Effector memory CD8-positive, alpha-beta T cell (primary cell): ENCODE measurements around the gene TMEM185A.
"Not testable (repeated sequence)": the region's sequence is repeated elsewhere in the genome, so short reads cannot be mapped to it uniquely, and the experiment has no call there.

Experiments used
- ATAC-seq: fragments of 150-1000 bp; cut with Tn5 transposase; replicated peaks from 2 replicates; pipeline ENCODE4 v1.10.0; 2021; ENCODE audit warnings: mild to moderate bottlenecking, moderate library complexity
- DNase-seq, 3 experiments: peaks; one replicate each; pipeline ENCODE4 v3.0.0; 2021
- H3K27ac Mint-ChIP-seq, 2 donors: one replicate each; pipeline ENCODE4 v1.8.0; 2022; ENCODE audit warnings: mild to moderate bottlenecking in 2 of 2, mixed read lengths in 2 of 2, moderate library complexity in 2 of 2
- H3K27me3 Mint-ChIP-seq, 2 donors: one replicate each; pipeline ENCODE4 v1.8.0; 2022; ENCODE audit warnings: mixed read lengths in 2 of 2
- H3K36me3 Mint-ChIP-seq: one replicate; pipeline ENCODE4 v1.8.0; 2022; ENCODE audit warnings: mild to moderate bottlenecking, moderate library complexity, mixed read lengths; ENCODE audit not compliant: insufficient read depth
- H3K4me1 Mint-ChIP-seq, 2 donors: one replicate each; pipeline ENCODE4 v1.8.0; 2022; ENCODE audit warnings: low read depth in 2 of 2, mixed read lengths in 2 of 2
- H3K4me3 Mint-ChIP-seq, 2 donors: one replicate each; pipeline ENCODE4 v1.8.0; 2022; ENCODE audit warnings: mild to moderate bottlenecking in 2 of 2, mixed read lengths in 2 of 2, moderate library complexity in 2 of 2
- H3K9me3 Mint-ChIP-seq, 2 donors: one replicate each; pipeline ENCODE4 v1.8.0; 2022; ENCODE audit warnings: mixed read lengths in 2 of 2

TMEM185A gene

GRCh38 chrX:149641432-149641831, 9.8 kb upstream of the TMEM185A start:
- H3K27ac Mint-ChIP-seq = no peak overlapping the region
- H3K4me1 Mint-ChIP-seq = no peaks in the 10 kb centered on the region
- H3K4me3 Mint-ChIP-seq = no peak overlapping the region
- peaks cover 0 to 7% of the 10 kb centered on the region in 2 donors for H3K27me3 Mint-ChIP-seq
- ATAC-seq (no peak), DNase-seq (no peak)
- H3K9me3 Mint-ChIP-seq = no peaks in the 10 kb centered on the region
- H3K36me3 Mint-ChIP-seq = no peaks in the 10 kb centered on the region

- no peaks in the 10 kb centered on the region for H3K9me3 Mint-ChIP-seq
- no peaks in the 10 kb centered on the region for H3K27me3 Mint-ChIP-seq
- no peak overlapping the region for H3K4me3 Mint-ChIP-seq
- ATAC-seq (no peak), DNase-seq (no peak)
- H3K36me3 Mint-ChIP-seq = no peaks in the 10 kb centered on the region
- no peak overlapping the region for H3K27ac Mint-ChIP-seq
- no peaks in the 10 kb centered on the region for H3K4me1 Mint-ChIP-seq
Measured at GRCh38 chrX:149639568-149639967, 8.0 kb upstream of the TMEM185A start.

GRCh38 chrX:149638860-149639259, 7.3 kb upstream of the TMEM185A start:
- Mint-ChIP-seq H3K4me3 (no peak overlapping the region), H3K36me3 (no peaks in the 10 kb centered on the region), H3K9me3 (no peaks in the 10 kb centered on the region), H3K27ac (no peak overlapping the region), H3K27me3 (no peaks in the 10 kb centered on the region), H3K4me1 (no peaks in the 10 kb centered on the region)
- DNase-seq (no peak), ATAC-seq (no peak)

- no peak overlapping the region for H3K27ac Mint-ChIP-seq
- H3K36me3 Mint-ChIP-seq = peaks cover 9% of the 10 kb centered on the region
- H3K4me1 Mint-ChIP-seq = peaks cover 21 to 28% of the 10 kb centered on the region in 2 donors
Measured at GRCh38 chrX:149633511-149633910, 1.9 kb upstream of the TMEM185A start.

GRCh38 chrX:149630681-149631233, 835 bp downstream of the TMEM185A start:
- Mint-ChIP-seq H3K36me3 (peaks cover 9% of the 10 kb centered on the region), H3K27me3 (no peaks in the 10 kb centered on the region), H3K4me1 (peaks cover 25 to 38% of the 10 kb centered on the region in 2 donors), H3K27ac (peak overlapping the region; percentile 76 to 88), H3K9me3 (no peaks in the 10 kb centered on the region), H3K4me3 (peak overlapping the region; percentile 93 to 94)
- no peak for DNase-seq
- peak; percentile 9 for ATAC-seq

More at GRCh38 chrX:149633511-149633910, 1.9 kb upstream of the TMEM185A start:
- no peak for ATAC-seq
- Mint-ChIP-seq H3K4me3 (no peak overlapping the region), H3K27me3 (no peaks in the 10 kb centered on the region), H3K9me3 (no peaks in the 10 kb centered on the region)
- DNase-seq = no peak

GRCh38 chrX:149629730-149630387, 1.7 kb downstream of the TMEM185A start:
- peak overlapping the region in 1 of 2 donors; percentile 51 for H3K27ac Mint-ChIP-seq
- no peaks in the 10 kb centered on the region for H3K9me3 Mint-ChIP-seq
- H3K27me3 Mint-ChIP-seq = no peaks in the 10 kb centered on the region
- H3K36me3 Mint-ChIP-seq = peaks cover 13% of the 10 kb centered on the region
- DNase-seq (no peak), ATAC-seq (no peak)
- H3K4me1 Mint-ChIP-seq = peaks cover 25 to 38% of the 10 kb centered on the region in 2 donors
- H3K4me3 Mint-ChIP-seq = peak overlapping the region; percentile 93 to 94

GRCh38 chrX:149628768-149629167, 2.8 kb downstream of the TMEM185A start:
- Mint-ChIP-seq H3K4me3 (no peak overlapping the region), H3K4me1 (peaks cover 25 to 43% of the 10 kb centered on the region in 2 donors), H3K27ac (no peak overlapping the region)

GRCh38 chrX:149628280-149628679, 3.3 kb downstream of the TMEM185A start:
- no peak for ATAC-seq
- Mint-ChIP-seq H3K27me3 (no peaks in the 10 kb centered on the region), H3K9me3 (no peaks in the 10 kb centered on the region), H3K27ac (no peak overlapping the region), H3K4me3 (no peak overlapping the region), H3K36me3 (peaks cover 14% of the 10 kb centered on the region), H3K4me1 (peaks cover 25 to 45% of the 10 kb centered on the region in 2 donors)
- no peak for DNase-seq

More at GRCh38 chrX:149628768-149629167, 2.8 kb downstream of the TMEM185A start:
- Mint-ChIP-seq H3K9me3 (no peaks in the 10 kb centered on the region), H3K36me3 (peaks cover 13% of the 10 kb centered on the region), H3K27me3 (no peaks in the 10 kb centered on the region)
- ATAC-seq = no peak
- no peak for DNase-seq

- not testable (repeated sequence) for H3K27ac Mint-ChIP-seq, ATAC-seq, H3K27me3 Mint-ChIP-seq, H3K9me3 Mint-ChIP-seq, H3K4me3 Mint-ChIP-seq, DNase-seq
- H3K4me1 Mint-ChIP-seq = peaks cover 22 to 47% of the 10 kb centered on the region in 2 donors
- H3K36me3 Mint-ChIP-seq = peaks cover 12% of the 10 kb centered on the region
Measured at GRCh38 chrX:149626829-149627228, 4.8 kb downstream of the TMEM185A start.

- H3K4me3 Mint-ChIP-seq, DNase-seq, H3K36me3 Mint-ChIP-seq, H3K27ac Mint-ChIP-seq, ATAC-seq, H3K27me3 Mint-ChIP-seq, H3K9me3 Mint-ChIP-seq: not testable (repeated sequence)
- peaks cover 4 to 19% of the 10 kb centered on the region in 2 donors for H3K4me1 Mint-ChIP-seq
Measured at GRCh38 chrX:149619662-149620061, 11.9 kb downstream of the TMEM185A start.

GRCh38 chrX:149618871-149619270, 12.7 kb downstream of the TMEM185A start:
- Mint-ChIP-seq H3K36me3 (peaks cover 3% of the 10 kb centered on the region), H3K9me3 (no peaks in the 10 kb centered on the region), H3K27me3 (no peaks in the 10 kb centered on the region), H3K27ac (no peak overlapping the region), H3K4me1 (peaks cover 4 to 22% of the 10 kb centered on the region in 2 donors), H3K4me3 (no peak overlapping the region)
- DNase-seq (no peak), ATAC-seq (no peak)

GRCh38 chrX:149611623-149612175, 19.9 kb downstream of the TMEM185A start:
- Mint-ChIP-seq H3K9me3 (no peaks in the 10 kb centered on the region), H3K27ac (peak overlapping the region; percentile 25 to 55), H3K4me1 (peaks cover 8 to 29% of the 10 kb centered on the region in 2 donors), H3K36me3 (peaks cover 4% of the 10 kb centered on the region), H3K4me3 (no peak overlapping the region), H3K27me3 (no peaks in the 10 kb centered on the region)
- no peak for ATAC-seq
- no peak for DNase-seq

- ATAC-seq = no peak
- peaks cover 9% of the 10 kb centered on the region for H3K36me3 Mint-ChIP-seq
Measured at GRCh38 chrX:149610511-149610910, 21.1 kb downstream of the TMEM185A start.

GRCh38 chrX:149607699-149608098, 23.9 kb downstream of the TMEM185A start:
- Mint-ChIP-seq H3K4me3 (no peak overlapping the region), H3K4me1 (peaks cover 6 to 20% of the 10 kb centered on the region in 2 donors), H3K9me3 (no peaks in the 10 kb centered on the region), H3K27ac (no peak overlapping the region), H3K27me3 (no peaks in the 10 kb centered on the region), H3K36me3 (peaks cover 9% of the 10 kb centered on the region)
- DNase-seq (no peak), ATAC-seq (no peak)

More at GRCh38 chrX:149610511-149610910, 21.1 kb downstream of the TMEM185A start:
- Mint-ChIP-seq H3K27me3 (no peaks in the 10 kb centered on the region), H3K9me3 (no peaks in the 10 kb centered on the region), H3K4me3 (no peak overlapping the region), H3K27ac (no peak overlapping the region), H3K4me1 (peaks cover 6 to 25% of the 10 kb centered on the region in 2 donors)
- DNase-seq = no peak
